Measurements from ENCODE around the gene ANKRD12. TPM values are rescaled to one million over a fixed set of nuclear protein-coding genes. Genes with fewer than 3 reads are reported as not detected.
A peak's percentile ranks its signal among the peaks of the same experiment; 100 is the strongest.

Gene ANKRD12
- total and polyA plus RNA-seq, 4 donors, result 2.7 to 59.7 (median 17.3) TPM

DNA sequence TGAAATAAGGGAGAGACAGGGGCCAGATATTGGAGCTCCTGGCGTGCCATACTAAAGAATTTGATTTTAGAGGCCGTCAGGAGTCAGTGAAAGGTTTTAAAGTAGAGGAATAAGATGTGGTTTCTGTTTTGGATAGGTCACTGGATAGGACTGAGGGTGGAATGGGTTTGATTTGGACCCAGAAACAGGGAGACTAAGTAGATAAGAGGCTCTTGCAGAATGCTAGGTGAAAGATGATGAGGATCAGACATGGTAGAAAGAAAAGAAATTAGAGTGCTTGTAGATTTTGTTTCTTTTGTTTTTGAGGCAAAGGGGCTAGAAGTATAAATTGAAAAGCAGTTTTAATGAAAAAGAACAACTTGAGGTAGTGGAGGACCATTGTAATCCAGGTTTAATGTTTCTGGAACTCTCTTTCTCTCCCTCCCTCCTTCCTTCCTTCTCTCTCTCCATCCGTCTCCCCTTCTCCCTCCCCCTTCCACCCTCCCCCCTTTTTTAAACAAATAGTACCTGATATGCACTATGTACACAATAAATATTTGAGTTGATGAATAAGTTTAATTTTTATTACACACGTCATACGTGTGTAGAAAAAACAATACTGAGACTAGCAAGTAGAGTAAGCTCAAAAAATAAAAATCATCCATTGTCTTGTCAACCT, 32.2 kb upstream of the ANKRD12 start:
- H3K27me3 ChIP-seq (ENCODE audit: control insufficient read depth in 4 of 4, insufficient read depth in 4 of 4, low read length in 3 of 4), result no peaks in the 10 kb centered on the region
- no peak for DNase-seq (ENCODE audit: low spot score)
- peak overlapping the region; percentile 99 to 100 for H3K9ac ChIP-seq (ENCODE audit: low read depth in 1 of 2, low read length in 2 of 2)
- WGBS, result 6% methylated on average over 5 of the region's 5 CpGs
- TF ChIP-seq RAD21 (IDR thresholded peaks at IDR 0.05) (no peak), HNF4A (conservative IDR thresholded peaks at IDR 0.05) (no peak), RXRA (IDR thresholded peaks at IDR 0.05) (no peak), YY1 (IDR thresholded peaks at IDR 0.05) (no peak), EGR1 (IDR thresholded peaks at IDR 0.05; ENCODE audit: low read depth in 2 of 2) (no peak), FOXA1 (IDR thresholded peaks at IDR 0.05) (no peak), NR2F2 (IDR thresholded peaks at IDR 0.05) (no peak), FOXA2 (IDR thresholded peaks at IDR 0.05) (no peak), HNF4G (IDR thresholded peaks at IDR 0.05) (no peak), GABPA (IDR thresholded peaks at IDR 0.05 in 1 of 2, conservative IDR thresholded peaks at IDR 0.05 in 1 of 2) (no peak), JUND (IDR thresholded peaks at IDR 0.05) (no peak), TAF1 (conservative IDR thresholded peaks at IDR 0.05) (no peak), SP1 (IDR thresholded peaks at IDR 0.05) (no peak)
- TF ChIP-seq, protein P1, sequence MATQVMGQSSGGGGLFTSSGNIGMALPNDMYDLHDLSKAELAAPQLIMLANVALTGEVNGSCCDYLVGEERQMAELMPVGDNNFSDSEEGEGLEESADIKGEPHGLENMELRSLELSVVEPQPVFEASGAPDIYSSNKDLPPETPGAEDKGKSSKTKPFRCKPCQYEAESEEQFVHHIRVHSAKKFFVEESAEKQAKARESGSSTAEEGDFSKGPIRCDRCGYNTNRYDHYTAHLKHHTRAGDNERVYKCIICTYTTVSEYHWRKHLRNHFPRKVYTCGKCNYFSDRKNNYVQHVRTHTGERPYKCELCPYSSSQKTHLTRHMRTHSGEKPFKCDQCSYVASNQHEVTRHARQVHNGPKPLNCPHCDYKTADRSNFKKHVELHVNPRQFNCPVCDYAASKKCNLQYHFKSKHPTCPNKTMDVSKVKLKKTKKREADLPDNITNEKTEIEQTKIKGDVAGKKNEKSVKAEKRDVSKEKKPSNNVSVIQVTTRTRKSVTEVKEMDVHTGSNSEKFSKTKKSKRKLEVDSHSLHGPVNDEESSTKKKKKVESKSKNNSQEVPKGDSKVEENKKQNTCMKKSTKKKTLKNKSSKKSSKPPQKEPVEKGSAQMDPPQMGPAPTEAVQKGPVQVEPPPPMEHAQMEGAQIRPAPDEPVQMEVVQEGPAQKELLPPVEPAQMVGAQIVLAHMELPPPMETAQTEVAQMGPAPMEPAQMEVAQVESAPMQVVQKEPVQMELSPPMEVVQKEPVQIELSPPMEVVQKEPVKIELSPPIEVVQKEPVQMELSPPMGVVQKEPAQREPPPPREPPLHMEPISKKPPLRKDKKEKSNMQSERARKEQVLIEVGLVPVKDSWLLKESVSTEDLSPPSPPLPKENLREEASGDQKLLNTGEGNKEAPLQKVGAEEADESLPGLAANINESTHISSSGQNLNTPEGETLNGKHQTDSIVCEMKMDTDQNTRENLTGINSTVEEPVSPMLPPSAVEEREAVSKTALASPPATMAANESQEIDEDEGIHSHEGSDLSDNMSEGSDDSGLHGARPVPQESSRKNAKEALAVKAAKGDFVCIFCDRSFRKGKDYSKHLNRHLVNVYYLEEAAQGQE (IDR thresholded peaks at IDR 0.05), result no peak
- TF ChIP-seq, protein P2, sequence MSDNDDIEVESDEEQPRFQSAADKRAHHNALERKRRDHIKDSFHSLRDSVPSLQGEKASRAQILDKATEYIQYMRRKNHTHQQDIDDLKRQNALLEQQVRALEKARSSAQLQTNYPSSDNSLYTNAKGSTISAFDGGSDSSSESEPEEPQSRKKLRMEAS (IDR thresholded peaks at IDR 0.05), result no peak
- TF ChIP-seq, protein P3, sequence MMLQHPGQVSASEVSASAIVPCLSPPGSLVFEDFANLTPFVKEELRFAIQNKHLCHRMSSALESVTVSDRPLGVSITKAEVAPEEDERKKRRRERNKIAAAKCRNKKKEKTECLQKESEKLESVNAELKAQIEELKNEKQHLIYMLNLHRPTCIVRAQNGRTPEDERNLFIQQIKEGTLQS (IDR thresholded peaks at IDR 0.05), result no peak
- TF ChIP-seq, protein P4, sequence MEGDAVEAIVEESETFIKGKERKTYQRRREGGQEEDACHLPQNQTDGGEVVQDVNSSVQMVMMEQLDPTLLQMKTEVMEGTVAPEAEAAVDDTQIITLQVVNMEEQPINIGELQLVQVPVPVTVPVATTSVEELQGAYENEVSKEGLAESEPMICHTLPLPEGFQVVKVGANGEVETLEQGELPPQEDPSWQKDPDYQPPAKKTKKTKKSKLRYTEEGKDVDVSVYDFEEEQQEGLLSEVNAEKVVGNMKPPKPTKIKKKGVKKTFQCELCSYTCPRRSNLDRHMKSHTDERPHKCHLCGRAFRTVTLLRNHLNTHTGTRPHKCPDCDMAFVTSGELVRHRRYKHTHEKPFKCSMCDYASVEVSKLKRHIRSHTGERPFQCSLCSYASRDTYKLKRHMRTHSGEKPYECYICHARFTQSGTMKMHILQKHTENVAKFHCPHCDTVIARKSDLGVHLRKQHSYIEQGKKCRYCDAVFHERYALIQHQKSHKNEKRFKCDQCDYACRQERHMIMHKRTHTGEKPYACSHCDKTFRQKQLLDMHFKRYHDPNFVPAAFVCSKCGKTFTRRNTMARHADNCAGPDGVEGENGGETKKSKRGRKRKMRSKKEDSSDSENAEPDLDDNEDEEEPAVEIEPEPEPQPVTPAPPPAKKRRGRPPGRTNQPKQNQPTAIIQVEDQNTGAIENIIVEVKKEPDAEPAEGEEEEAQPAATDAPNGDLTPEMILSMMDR (IDR thresholded peaks at IDR 0.05; ENCODE audit: low read depth, low read length, missing input control), result no peak
- TF ChIP-seq, protein P5, sequence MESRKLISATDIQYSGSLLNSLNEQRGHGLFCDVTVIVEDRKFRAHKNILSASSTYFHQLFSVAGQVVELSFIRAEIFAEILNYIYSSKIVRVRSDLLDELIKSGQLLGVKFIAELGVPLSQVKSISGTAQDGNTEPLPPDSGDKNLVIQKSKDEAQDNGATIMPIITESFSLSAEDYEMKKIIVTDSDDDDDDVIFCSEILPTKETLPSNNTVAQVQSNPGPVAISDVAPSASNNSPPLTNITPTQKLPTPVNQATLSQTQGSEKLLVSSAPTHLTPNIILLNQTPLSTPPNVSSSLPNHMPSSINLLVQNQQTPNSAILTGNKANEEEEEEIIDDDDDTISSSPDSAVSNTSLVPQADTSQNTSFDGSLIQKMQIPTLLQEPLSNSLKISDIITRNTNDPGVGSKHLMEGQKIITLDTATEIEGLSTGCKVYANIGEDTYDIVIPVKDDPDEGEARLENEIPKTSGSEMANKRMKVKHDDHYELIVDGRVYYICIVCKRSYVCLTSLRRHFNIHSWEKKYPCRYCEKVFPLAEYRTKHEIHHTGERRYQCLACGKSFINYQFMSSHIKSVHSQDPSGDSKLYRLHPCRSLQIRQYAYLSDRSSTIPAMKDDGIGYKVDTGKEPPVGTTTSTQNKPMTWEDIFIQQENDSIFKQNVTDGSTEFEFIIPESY (IDR thresholded peaks at IDR 0.05), result no peak
- no peaks in the 10 kb centered on the region for H3K9me3 ChIP-seq (ENCODE audit: control insufficient read depth in 4 of 4, low read length in 3 of 4)
- H3K27ac ChIP-seq (ENCODE audit: low read depth in 1 of 2, low read length in 2 of 2), result peak overlapping the region; percentile 95 to 99
- H3K36me3 ChIP-seq (ENCODE audit: control insufficient read depth in 4 of 4, insufficient read depth in 3 of 4, low read depth in 1 of 4, low read length in 3 of 4), result peaks cover 0 to 2% (median 0%) of the 10 kb centered on the region in 4 donors
- peak overlapping the region; percentile 61 to 98 (median 94) for H3K4me3 ChIP-seq (ENCODE audit: low read depth in 1 of 3, low read length in 3 of 3)
- peaks cover 12 to 53% (median 30%) of the 10 kb centered on the region in 4 donors for H3K4me1 ChIP-seq (ENCODE audit: control insufficient read depth in 4 of 4, insufficient read depth in 4 of 4, low read length in 3 of 4)

All from liver (tissue), 9 donors.